T-helper 17 cell (primary cell): ENCODE measurements around the gene C2CD5. TPM values are rescaled to one million over a fixed set of nuclear protein-coding genes. Genes with fewer than 3 reads are reported as not detected.

Experiments used
- ATAC-seq: fragments of 150-1000 bp; cut with Tn5 transposase; 2 replicates; pipeline ENCODE4 v1.10.0; 2021; ENCODE audit warnings: mild to moderate bottlenecking, moderate library complexity
- DNase-seq, 3 donors: peaks; one replicate each; pipeline versions ENCODE4 v3.0.0 to v3.0.0-alpha.2; 2020 to 2021
- H3K9me3 ChIP-seq: one replicate; pipeline ENCODE4 v1.7.0; 2013; ENCODE audit warnings: low read length, mild to moderate bottlenecking; ENCODE audit not compliant: control insufficient read depth, poor library complexity, severe bottlenecking
- H3K27ac Mint-ChIP-seq: one replicate; pipeline ENCODE4 v1.8.0; 2022; ENCODE audit warnings: mild to moderate bottlenecking, moderate library complexity, mixed read lengths
- H3K27me3 Mint-ChIP-seq: one replicate; pipeline ENCODE4 v1.8.0; 2022; ENCODE audit warnings: mixed read lengths
- H3K36me3 Mint-ChIP-seq: one replicate; pipeline ENCODE4 v1.8.0; 2022; ENCODE audit warnings: low read depth, mixed read lengths
- H3K4me1 Mint-ChIP-seq: one replicate; pipeline ENCODE4 v1.8.0; 2022; ENCODE audit warnings: mild to moderate bottlenecking, mixed read lengths
- H3K4me3 Mint-ChIP-seq: one replicate; pipeline ENCODE4 v1.8.0; 2022; ENCODE audit warnings: mild to moderate bottlenecking, moderate library complexity, mixed read lengths
- total RNA-seq, 4 donors: library from RNA in 2 of 4; stranded (reverse) in 2 of 4; gene quantifications; one replicate each; pipeline ENCODE4 v1.2.3 and lab custom pipeline; 2022 to 2026

C2CD5 gene
- total RNA-seq, 2 donors from 2014 or later: 31.5 to 31.6 TPM

DNA sequence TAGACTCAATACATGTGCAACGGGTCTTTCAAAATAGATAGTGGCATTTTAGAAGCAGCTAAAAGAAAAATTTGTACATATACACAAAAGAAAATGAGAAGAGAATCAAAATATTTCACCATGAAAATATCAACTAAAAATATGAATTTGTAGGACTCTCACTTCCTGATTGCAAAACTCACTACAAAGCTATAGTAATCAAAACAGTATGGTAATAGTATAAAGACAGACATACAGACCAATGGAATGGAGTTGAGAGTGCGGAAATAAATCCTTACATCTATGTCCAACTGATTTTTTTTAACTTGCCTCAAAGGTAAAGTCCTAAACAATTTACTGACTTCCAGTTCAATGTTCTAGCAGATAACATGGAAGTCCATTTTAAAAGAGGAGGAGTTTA is 13.1 kb downstream of the C2CD5 start:
- Mint-ChIP-seq H3K27ac (no peak overlapping the region), H3K4me1 (peaks cover 18% of the 10 kb centered on the region), H3K27me3 (no peaks in the 10 kb centered on the region), H3K36me3 (peaks cover 12% of the 10 kb centered on the region), H3K4me3 (no peak overlapping the region)
- DNase-seq: no peak
- H3K9me3 ChIP-seq: no peaks in the 10 kb centered on the region
- ATAC-seq: no peak

DNA sequence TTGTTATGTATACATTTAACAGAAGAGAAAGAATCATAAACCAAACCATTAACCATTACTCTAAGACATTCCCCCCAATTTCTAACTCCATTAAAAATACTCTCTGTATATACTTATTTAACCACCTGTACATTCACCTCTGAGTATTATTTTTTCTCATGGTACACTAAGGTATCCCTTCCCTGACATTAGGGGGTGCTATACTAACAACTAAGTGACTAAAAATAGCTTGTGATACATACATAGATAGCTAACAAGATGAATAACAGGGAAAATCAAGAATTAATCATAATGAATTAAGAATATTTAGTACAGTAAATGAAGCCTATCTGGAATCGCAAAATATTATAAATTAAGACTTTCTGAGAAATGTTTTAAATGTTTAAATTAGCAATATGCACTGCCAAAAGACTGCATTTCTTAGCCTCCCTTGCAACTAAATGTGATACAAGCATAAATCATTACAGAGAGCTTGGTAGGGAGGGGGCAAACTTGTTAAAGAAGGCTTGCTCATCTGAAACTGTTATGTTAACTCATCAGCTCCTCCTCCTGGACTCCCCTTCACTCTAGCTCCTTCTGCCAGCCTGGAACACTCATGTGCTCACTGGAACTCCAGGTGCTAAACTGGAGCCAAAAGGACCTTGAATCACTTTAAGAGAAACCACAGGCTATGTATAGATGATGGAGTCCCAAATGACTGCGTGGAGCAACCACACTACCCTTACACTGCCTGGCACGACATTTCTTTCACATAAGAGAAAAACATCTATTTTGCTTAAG is 14.9 kb downstream of the C2CD5 start:
- Mint-ChIP-seq H3K4me3 (no peak overlapping the region), H3K27me3 (no peaks in the 10 kb centered on the region), H3K4me1 (peaks cover 12% of the 10 kb centered on the region), H3K27ac (no peak overlapping the region), H3K36me3 (peaks cover 12% of the 10 kb centered on the region)
- DNase-seq (no peak), ATAC-seq (peak; percentile 89)
- no peaks in the 10 kb centered on the region for H3K9me3 ChIP-seq

DNA sequence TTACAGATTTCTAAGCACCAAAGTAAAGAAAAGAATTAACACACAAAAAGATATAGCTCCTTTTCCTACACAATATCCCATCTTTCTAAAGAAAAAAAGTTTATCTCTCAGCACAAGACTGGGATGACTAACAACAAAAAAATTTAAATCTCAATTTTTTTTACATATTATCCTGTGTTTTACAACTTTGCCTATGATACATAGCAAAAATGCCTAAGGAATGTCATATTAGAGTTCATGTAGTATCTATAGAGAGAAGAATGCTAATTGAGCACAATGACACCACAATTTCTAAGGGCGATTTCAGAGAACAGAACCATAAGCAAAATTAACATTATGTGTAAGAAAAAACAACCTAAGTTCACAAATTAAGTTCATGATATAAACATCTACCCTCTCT is 16.3 kb downstream of the C2CD5 start:
- DNase-seq (no peak), ATAC-seq (no peak)
- H3K36me3 Mint-ChIP-seq: peaks cover 9% of the 10 kb centered on the region
- H3K4me3 Mint-ChIP-seq: no peak overlapping the region
- H3K4me1 Mint-ChIP-seq: peaks cover 9% of the 10 kb centered on the region
- H3K9me3 ChIP-seq: no peaks in the 10 kb centered on the region
- no peaks in the 10 kb centered on the region for H3K27me3 Mint-ChIP-seq
- no peak overlapping the region for H3K27ac Mint-ChIP-seq

DNA sequence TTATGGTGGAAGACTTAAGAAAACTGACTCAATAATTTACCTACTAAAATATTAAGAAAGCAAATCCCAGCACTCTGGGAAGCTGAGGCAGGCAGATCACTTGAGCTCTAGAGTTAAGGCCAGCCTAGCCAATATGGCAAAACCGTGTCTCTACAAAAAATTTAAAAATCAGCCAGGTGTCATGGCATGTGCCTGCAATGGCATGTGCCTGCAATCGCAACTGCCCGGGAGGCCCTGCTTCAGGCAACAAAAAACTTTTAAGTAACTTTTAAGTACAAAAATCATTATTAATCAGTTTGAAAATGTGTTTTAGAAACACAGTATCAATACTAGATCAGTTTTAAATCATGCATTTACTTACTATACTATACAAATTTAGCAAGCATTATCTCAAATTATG is 17.5 kb downstream of the C2CD5 start:
- H3K9me3 ChIP-seq: no peaks in the 10 kb centered on the region
- Mint-ChIP-seq H3K4me3 (no peak overlapping the region), H3K27ac (no peak overlapping the region), H3K4me1 (peaks cover 5% of the 10 kb centered on the region), H3K36me3 (peaks cover 2% of the 10 kb centered on the region), H3K27me3 (no peaks in the 10 kb centered on the region)
- no peak for ATAC-seq
- no peak for DNase-seq

DNA sequence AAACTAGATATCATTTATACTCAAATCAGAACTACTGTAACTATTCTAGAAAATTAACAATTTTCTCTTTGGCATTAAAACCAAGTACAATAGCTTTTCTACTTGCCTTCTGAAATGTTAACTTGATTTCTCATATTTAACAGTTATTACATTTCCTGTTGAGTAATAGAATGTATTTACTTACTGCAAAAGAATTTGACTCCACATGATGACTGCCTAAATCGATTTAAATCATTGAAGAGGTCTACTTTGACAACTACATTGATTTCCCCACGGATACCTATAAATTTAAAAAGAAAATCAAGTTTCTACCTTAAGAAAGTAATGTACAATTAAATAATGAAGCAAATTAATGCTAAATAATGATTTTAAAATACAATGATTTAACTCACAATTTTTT is 18.9 kb downstream of the C2CD5 start:
- H3K9me3 ChIP-seq: no peaks in the 10 kb centered on the region
- no peak for ATAC-seq
- Mint-ChIP-seq H3K27me3 (no peaks in the 10 kb centered on the region), H3K36me3 (peaks cover 2% of the 10 kb centered on the region), H3K27ac (no peak overlapping the region), H3K4me1 (peaks cover 5% of the 10 kb centered on the region), H3K4me3 (no peak overlapping the region)
- no peak for DNase-seq

DNA sequence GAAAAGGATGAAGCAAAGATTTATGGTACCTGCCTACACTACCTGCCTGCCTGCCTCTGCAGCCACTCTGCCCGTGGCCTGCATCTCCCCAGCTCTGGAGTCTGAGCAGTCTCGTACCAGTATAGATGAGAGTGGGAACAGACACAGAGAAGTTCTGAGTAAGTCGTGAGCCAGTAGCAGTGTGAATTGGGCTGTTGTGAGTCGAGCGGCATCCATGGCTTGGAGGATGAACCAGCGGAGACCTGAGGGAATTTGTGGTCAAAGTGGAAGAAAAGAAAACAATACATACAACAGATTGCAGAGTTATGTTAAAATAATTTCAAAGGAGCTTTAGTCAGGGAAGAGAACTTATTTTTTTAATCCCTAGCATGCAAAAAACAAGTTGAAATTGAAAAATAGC is 25.3 kb downstream of the C2CD5 start:
- no peaks in the 10 kb centered on the region for H3K9me3 ChIP-seq
- Mint-ChIP-seq H3K36me3 (peaks cover 7% of the 10 kb centered on the region), H3K4me3 (no peak overlapping the region), H3K4me1 (peaks cover 8% of the 10 kb centered on the region), H3K27ac (no peak overlapping the region), H3K27me3 (no peaks in the 10 kb centered on the region)
- no peak for DNase-seq
- no peak for ATAC-seq

DNA sequence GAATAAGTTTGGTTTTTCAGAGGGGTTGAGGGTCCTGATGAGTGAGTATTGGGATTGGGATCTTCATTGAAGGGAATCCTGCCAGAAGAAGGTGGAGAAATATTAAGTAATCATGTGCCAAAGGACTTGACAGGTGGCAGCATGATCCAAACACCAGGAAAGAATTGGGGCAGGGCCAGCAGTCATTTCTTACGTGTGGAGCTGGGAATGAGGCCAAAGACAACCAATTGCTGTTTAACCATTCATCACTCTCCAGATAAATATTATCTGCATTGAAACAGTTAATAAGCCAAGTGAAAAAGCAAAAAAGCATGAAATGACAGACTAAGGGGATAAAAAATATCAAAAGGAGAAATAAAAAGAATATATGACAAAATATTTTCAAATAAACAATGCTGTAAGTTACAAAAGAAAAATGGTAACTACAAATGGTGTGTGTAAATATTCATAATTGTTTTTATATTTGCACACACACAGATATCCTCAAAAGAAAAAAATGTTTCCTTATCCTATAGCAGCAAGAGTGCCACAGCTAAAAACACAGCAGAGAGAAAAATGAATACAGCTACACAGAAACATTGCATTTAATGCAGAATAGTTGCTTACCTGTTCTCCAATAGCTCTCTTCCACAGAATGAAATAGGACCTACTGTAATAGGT is 26.2 kb downstream of the C2CD5 start:
- no peaks in the 10 kb centered on the region for H3K9me3 ChIP-seq
- Mint-ChIP-seq H3K27me3 (no peaks in the 10 kb centered on the region), H3K36me3 (peaks cover 7% of the 10 kb centered on the region), H3K27ac (no peak overlapping the region), H3K4me3 (no peak overlapping the region), H3K4me1 (peaks cover 6% of the 10 kb centered on the region)
- no peak for ATAC-seq
- DNase-seq: no peak

DNA sequence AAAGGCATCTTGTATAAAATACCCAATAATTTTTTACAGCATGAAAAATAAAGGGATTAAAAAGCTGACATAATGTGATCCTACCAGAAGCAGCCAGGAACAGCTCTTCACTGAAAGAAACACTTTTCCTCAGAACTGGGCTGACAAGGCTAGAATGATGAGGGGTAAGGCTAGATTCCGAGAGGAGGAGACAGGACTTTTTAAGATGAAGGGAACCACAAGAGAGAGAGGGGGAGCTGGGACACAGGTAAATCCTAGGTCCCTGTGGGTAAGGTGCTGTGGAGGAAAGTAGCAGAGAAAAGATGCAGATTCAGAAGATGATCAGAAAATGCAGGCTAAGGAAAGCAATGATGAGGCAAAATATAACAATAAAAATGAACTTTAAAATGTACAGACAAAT is 29.5 kb downstream of the C2CD5 start:
- Mint-ChIP-seq H3K4me1 (peaks cover 6% of the 10 kb centered on the region), H3K36me3 (peaks cover 7% of the 10 kb centered on the region), H3K27ac (peak overlapping the region; percentile 65), H3K27me3 (no peaks in the 10 kb centered on the region), H3K4me3 (no peak overlapping the region)
- ATAC-seq (no peak), DNase-seq (no peak)
- no peaks in the 10 kb centered on the region for H3K9me3 ChIP-seq

DNA sequence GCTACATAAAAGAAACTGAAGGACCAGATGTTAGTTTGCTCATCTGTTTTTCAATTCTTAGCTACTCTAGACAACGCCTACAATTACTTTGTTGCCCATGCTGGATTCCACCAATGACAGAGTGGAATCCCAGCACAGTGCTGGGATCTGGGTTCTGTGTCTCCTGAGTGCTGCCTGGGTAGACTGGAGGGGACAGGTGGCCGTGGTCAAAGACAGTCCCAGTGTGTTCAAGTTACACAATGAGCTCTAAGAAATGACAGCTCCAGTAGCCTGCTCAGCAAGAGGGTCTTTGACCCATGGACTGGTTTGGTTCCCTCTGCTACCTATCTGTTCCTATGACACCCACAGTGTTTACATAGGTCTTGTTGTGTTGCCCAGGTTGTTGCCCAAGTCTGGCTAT is 38.5 kb downstream of the C2CD5 start:
- Mint-ChIP-seq H3K36me3 (peaks cover 8% of the 10 kb centered on the region), H3K27me3 (no peaks in the 10 kb centered on the region), H3K4me3 (no peak overlapping the region), H3K27ac (no peak overlapping the region), H3K4me1 (peaks cover 6% of the 10 kb centered on the region)
- ATAC-seq: no peak
- DNase-seq: no peak
- H3K9me3 ChIP-seq: no peaks in the 10 kb centered on the region

DNA sequence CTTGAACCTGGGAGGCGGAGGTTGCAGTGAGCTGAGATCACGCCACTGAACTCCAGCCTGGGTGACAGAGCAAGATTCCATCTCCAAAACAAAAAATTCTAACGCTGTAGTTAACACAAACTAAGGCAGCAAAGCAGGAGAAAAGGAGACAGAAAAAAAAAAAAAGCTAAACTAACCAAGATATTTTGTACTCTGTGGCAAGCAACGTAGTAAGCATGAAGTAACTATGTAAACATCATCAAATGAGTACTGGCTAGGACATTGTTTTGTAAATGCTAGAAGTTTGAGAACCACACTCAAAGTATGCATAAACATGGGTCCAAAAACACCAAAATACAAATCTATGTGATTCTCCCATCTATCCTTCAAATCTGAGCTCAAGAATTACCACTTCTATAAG is 44.2 kb downstream of the C2CD5 start:
- Mint-ChIP-seq H3K4me1 (peaks cover 8% of the 10 kb centered on the region), H3K27ac (no peak overlapping the region), H3K27me3 (no peaks in the 10 kb centered on the region), H3K4me3 (no peak overlapping the region), H3K36me3 (peaks cover 3% of the 10 kb centered on the region)
- H3K9me3 ChIP-seq: no peaks in the 10 kb centered on the region
- ATAC-seq: no peak
- no peak for DNase-seq

DNA sequence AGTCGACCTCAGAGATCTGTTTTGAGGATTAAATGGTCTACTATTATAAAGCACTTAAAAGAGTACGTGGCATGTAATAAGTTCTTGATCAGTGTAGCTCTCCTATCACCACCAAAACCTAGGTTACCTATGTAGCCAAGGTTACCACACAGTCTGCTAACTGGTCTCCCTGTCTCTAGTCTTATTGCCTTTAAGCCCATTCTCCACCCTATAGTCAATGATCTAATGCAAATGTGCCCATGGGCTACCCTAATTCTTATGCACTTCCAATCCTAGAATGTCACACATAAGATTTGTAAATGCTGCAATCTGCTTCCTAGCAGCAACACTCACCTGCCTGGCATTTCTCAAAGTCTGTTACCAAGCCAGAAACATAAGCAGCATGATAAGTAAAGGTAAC is 44.9 kb downstream of the C2CD5 start:
- ATAC-seq (no peak), DNase-seq (no peak)
- H3K36me3 Mint-ChIP-seq: peaks cover 3% of the 10 kb centered on the region
- H3K27me3 Mint-ChIP-seq: no peaks in the 10 kb centered on the region
- H3K4me3 Mint-ChIP-seq: no peak overlapping the region
- H3K4me1 Mint-ChIP-seq: peaks cover 8% of the 10 kb centered on the region
- H3K27ac Mint-ChIP-seq: peak overlapping the region; percentile 19
- no peaks in the 10 kb centered on the region for H3K9me3 ChIP-seq

DNA sequence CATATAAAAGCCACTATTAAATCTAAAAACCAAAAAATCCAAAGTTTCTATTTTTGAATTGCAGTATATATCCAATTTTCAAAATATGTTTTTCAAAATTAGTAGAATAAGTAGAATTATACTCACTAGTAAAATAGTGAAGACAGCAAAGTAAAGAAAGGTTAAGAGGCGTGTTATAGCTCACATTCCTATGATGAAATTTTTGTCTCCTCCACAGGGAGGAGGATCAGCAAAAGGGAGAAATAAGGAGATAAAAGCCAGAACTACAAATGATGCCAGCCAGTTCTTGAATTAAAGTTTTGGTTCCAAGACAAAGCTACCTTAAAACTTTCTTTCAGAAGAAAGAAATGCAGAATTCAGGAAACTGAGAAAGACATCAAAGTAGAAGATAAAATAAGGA is 50.0 kb downstream of the C2CD5 start:
- H3K36me3 Mint-ChIP-seq: peaks cover 13% of the 10 kb centered on the region
- ATAC-seq: no peak

DNA sequence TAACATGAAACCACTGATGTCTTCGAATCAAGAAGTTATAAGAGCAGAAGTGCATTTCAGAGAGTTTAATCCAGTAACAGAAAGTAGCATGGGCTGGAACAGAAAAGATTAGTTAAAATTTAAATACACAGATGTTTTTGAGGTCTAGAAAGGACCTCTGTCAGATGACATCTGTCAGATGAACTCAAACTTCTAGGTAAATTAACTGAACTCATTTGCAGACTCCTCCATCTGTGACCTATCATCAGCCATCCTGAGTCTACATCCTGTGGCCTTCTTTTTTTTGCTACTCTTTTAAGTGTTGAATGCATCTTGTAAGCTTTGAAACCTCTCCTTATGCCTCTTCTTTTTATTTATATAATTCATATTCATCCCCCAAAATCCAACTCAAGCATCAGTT is 53.3 kb downstream of the C2CD5 start:
- no peak for DNase-seq
- no peak for ATAC-seq
- Mint-ChIP-seq H3K4me1 (peaks cover 6% of the 10 kb centered on the region), H3K27ac (peak overlapping the region; percentile 74), H3K4me3 (no peak overlapping the region), H3K27me3 (no peaks in the 10 kb centered on the region), H3K36me3 (peaks cover 13% of the 10 kb centered on the region)
- no peaks in the 10 kb centered on the region for H3K9me3 ChIP-seq

More for the DNA sequence above, 50.0 kb downstream of the C2CD5 start:
- Mint-ChIP-seq H3K27ac (peak overlapping the region; percentile 43), H3K4me3 (no peak overlapping the region), H3K4me1 (peaks cover 9% of the 10 kb centered on the region), H3K27me3 (no peaks in the 10 kb centered on the region)
- H3K9me3 ChIP-seq: no peaks in the 10 kb centered on the region
- DNase-seq: no peak

DNA sequence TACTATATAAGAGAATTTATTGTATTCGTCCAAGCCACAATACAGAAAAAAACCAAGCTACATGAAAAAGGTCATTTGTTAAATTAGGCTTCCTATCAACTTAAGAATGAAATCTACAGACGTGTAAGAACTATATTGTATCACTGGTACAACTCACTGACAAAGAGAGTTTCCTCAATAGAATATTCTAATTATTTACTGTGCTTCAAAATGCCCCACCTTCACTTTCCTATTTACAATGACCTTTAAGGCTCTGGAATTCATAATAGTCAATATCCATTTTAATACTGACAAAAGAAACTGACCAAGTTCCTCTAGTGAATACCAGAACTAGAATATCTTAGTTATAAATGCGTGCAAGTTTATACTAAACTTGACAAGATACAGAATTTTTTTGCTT is 55.9 kb downstream of the C2CD5 start:
- H3K4me3 Mint-ChIP-seq: no peak overlapping the region
- H3K27me3 Mint-ChIP-seq: no peaks in the 10 kb centered on the region
- ATAC-seq: no peak
- no peak overlapping the region for H3K27ac Mint-ChIP-seq
- peaks cover 11% of the 10 kb centered on the region for H3K4me1 Mint-ChIP-seq
- H3K9me3 ChIP-seq: no peaks in the 10 kb centered on the region
- no peak for DNase-seq
- peaks cover 17% of the 10 kb centered on the region for H3K36me3 Mint-ChIP-seq
